Neural cell (in vitro differentiated cells): ENCODE data around the gene RNF123. TPM values are rescaled to one million over a fixed set of nuclear protein-coding genes. Genes with fewer than 3 reads are reported as not detected.

Experiments
- H2AFZ ChIP-seq: fragments of 200-600, 300-800 bp; sonication (generic), shearing (Covaris generic); 2 replicates; pipeline ENCODE4 v1.6.0; 2014; ENCODE audit warnings: low read depth, mild to moderate bottlenecking, antibody characterized with exemption, low read length, moderate library complexity
- H3F3A ChIP-seq: fragments of 200-600 bp; shearing (Covaris generic); 2 replicates; pipeline ENCODE4 v1.6.1; 2016; ENCODE audit warnings: mild to moderate bottlenecking, moderate library complexity, mixed read lengths, antibody characterized with exemption, low read length; ENCODE audit not compliant: insufficient read depth, poor library complexity, severe bottlenecking
- H3K27ac ChIP-seq: fragments of 200-600, 300-800 bp; sonication (generic), shearing (Covaris generic); 2 replicates; pipeline ENCODE4 v1.5.1; 2014; ENCODE audit warnings: mild to moderate bottlenecking, low read length, moderate library complexity
- H3K27me3 ChIP-seq: fragments of 300-800, 200-600 bp; sonication (generic), shearing (Covaris generic); 2 replicates; pipeline ENCODE4 v1.6.0; 2014; ENCODE audit warnings: mild to moderate bottlenecking, low read depth, low read length, moderate library complexity; ENCODE audit not compliant: insufficient read depth
- H3K36me3 ChIP-seq: fragments of 300-800, 200-600 bp; sonication (generic), shearing (Covaris generic); 2 replicates; pipeline ENCODE4 v1.5.1; 2014; ENCODE audit warnings: mild to moderate bottlenecking, antibody characterized with exemption, low read length, moderate library complexity; ENCODE audit not compliant: insufficient read depth
- H3K4me2 ChIP-seq: fragments of 300-800, 200-600 bp; sonication (generic), shearing (Covaris generic); 2 replicates; pipeline ENCODE4 v1.6.0; 2014; ENCODE audit warnings: mild to moderate bottlenecking, low read length
- H3K4me3 ChIP-seq: fragments of 300-800, 200-600 bp; sonication (generic), shearing (Covaris generic); 2 replicates; pipeline ENCODE4 v1.5.1; 2014; ENCODE audit warnings: mild to moderate bottlenecking, low read length, moderate library complexity
- H3K79me2 ChIP-seq: fragments of 200-600 bp; shearing (Covaris generic); replicated peaks from 2 replicates; pipeline ENCODE4 v1.6.0; 2014; ENCODE audit warnings: mild to moderate bottlenecking, low read length, moderate library complexity; ENCODE audit not compliant: insufficient read depth
- H3K9ac ChIP-seq: fragments of 300-800, 200-600 bp; sonication (generic), shearing (Covaris generic); 2 replicates; pipeline ENCODE4 v1.6.1; 2016; ENCODE audit warnings: mild to moderate bottlenecking, low read length, mixed read lengths
- H3K9me2 ChIP-seq: fragments of 200-600 bp; shearing (Covaris generic); 2 replicates; pipeline ENCODE4 v1.6.1; 2016; ENCODE audit warnings: mild to moderate bottlenecking, low read length, mixed read lengths; ENCODE audit not compliant: insufficient read depth
- H3K9me3 ChIP-seq: fragments of 200-600, 300-800 bp; sonication (generic), shearing (Covaris generic); 2 replicates; pipeline ENCODE4 v1.6.1; 2016; ENCODE audit warnings: mild to moderate bottlenecking, mixed run types, low read length, moderate library complexity, mixed read lengths
- H4K20me1 ChIP-seq: fragments of 200-600 bp; shearing (Covaris generic); 2 replicates; pipeline ENCODE4 v1.6.1; 2016; ENCODE audit warnings: mild to moderate bottlenecking, mixed run types; ENCODE audit not compliant: insufficient read depth
- EP300 ChIP-seq: fragments of 450-650 bp; conservative IDR thresholded peaks from 2 replicates; pipeline ENCODE4 v1.6.1; 2014; ENCODE audit warnings: antibody characterized with exemption, mild to moderate bottlenecking, moderate library complexity; ENCODE audit not compliant: poor library complexity, severe bottlenecking
- EZH2 ChIP-seq: fragments of 200-600, 300-800 bp; shearing (Covaris generic), sonication (generic); IDR thresholded peaks from 2 replicates; pipeline ENCODE4 v1.6.1; 2014; ENCODE audit warnings: antibody characterized with exemption, low read length, borderline replicate concordance, mild to moderate bottlenecking; ENCODE audit not compliant: insufficient read depth, poor library complexity, severe bottlenecking
- MXI1 ChIP-seq: fragments of 450-650 bp; conservative IDR thresholded peaks from 2 replicates; pipeline ENCODE4 v1.6.1; 2014; ENCODE audit warnings: antibody characterized with exemption, mild to moderate bottlenecking; ENCODE audit not compliant: poor library complexity, severe bottlenecking
- POLR2AphosphoS5 ChIP-seq: IDR thresholded peaks from 2 replicates; pipeline ENCODE4 v1.6.1; 2012
- RAD21 ChIP-seq: fragments of 450-650 bp; conservative IDR thresholded peaks from 2 replicates; pipeline ENCODE4 v1.6.1; 2014; ENCODE audit warnings: antibody characterized with exemption, mild to moderate bottlenecking, moderate library complexity
- SMC3 ChIP-seq: fragments of 450-650 bp; conservative IDR thresholded peaks from 2 replicates; pipeline ENCODE4 v1.6.1; 2014; ENCODE audit warnings: antibody characterized with exemption, mild to moderate bottlenecking, moderate library complexity; ENCODE audit not compliant: poor library complexity
- TAF1 ChIP-seq: IDR thresholded peaks from 2 replicates; pipeline ENCODE4 v1.6.1; 2012; ENCODE audit warnings: low read depth
- polyA plus RNA-seq: library from polyadenylated mRNA; depleted of rRNA; stranded (reverse); fragments of >200 nt; gene quantifications from 2 replicates; pipeline ENCODE4 v1.2.3, GENCODE V29; 2014
- TF ChIP-seq, protein P1 (sequence below): IDR thresholded peaks from 2 replicates; pipeline ENCODE4 v1.6.1; 2012; ENCODE audit warnings: borderline replicate concordance
- TF ChIP-seq, protein P2 (sequence below): fragments of 450-650 bp; IDR thresholded peaks from 2 replicates; pipeline ENCODE4 v1.5.1; 2014; ENCODE audit warnings: antibody characterized with exemption, mild to moderate bottlenecking, moderate library complexity; ENCODE audit not compliant: poor library complexity, severe bottlenecking

Gene RNF123
- polyA plus RNA-seq, 1 donor from 2014 or later: 27.4 TPM

DNA sequence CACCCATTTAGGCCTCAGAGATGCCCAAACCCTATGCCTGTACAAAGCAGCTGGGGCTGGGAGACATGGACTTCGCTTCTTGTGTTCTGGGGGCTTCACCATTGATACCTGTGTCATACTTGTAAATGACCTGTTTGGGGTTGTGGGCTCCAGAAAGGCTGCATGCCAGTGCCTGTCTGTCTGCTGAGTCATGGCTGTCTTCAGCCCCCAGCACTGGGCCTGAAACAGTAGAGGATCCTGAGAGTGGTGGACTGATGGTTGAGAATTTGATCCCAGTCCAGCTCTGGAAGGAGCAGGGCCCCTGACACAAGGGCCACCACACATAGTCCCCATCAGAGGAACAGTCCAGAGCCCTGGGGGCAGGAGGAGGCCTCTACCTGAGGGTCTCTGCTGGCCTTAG is 39.8 kb upstream of the RNF123 start:
- no peaks in the 10 kb centered on the region for H4K20me1 ChIP-seq
- H3K79me2 ChIP-seq: no peaks in the 10 kb centered on the region
- H3K4me3 ChIP-seq: no peak overlapping the region
- no peaks in the 10 kb centered on the region for H3K9me2 ChIP-seq
- H3K4me2 ChIP-seq: no peak overlapping the region
- H3K9ac ChIP-seq: no peak overlapping the region
- no peaks in the 10 kb centered on the region for H3F3A ChIP-seq
- no peak overlapping the region for H2AFZ ChIP-seq
- H3K27ac ChIP-seq: no peak overlapping the region
- TF ChIP-seq, protein P1, sequence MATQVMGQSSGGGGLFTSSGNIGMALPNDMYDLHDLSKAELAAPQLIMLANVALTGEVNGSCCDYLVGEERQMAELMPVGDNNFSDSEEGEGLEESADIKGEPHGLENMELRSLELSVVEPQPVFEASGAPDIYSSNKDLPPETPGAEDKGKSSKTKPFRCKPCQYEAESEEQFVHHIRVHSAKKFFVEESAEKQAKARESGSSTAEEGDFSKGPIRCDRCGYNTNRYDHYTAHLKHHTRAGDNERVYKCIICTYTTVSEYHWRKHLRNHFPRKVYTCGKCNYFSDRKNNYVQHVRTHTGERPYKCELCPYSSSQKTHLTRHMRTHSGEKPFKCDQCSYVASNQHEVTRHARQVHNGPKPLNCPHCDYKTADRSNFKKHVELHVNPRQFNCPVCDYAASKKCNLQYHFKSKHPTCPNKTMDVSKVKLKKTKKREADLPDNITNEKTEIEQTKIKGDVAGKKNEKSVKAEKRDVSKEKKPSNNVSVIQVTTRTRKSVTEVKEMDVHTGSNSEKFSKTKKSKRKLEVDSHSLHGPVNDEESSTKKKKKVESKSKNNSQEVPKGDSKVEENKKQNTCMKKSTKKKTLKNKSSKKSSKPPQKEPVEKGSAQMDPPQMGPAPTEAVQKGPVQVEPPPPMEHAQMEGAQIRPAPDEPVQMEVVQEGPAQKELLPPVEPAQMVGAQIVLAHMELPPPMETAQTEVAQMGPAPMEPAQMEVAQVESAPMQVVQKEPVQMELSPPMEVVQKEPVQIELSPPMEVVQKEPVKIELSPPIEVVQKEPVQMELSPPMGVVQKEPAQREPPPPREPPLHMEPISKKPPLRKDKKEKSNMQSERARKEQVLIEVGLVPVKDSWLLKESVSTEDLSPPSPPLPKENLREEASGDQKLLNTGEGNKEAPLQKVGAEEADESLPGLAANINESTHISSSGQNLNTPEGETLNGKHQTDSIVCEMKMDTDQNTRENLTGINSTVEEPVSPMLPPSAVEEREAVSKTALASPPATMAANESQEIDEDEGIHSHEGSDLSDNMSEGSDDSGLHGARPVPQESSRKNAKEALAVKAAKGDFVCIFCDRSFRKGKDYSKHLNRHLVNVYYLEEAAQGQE: no peak
- no peak for TF ChIP-seq EP300
- no peak for TF ChIP-seq EZH2
- TF ChIP-seq, protein P2, sequence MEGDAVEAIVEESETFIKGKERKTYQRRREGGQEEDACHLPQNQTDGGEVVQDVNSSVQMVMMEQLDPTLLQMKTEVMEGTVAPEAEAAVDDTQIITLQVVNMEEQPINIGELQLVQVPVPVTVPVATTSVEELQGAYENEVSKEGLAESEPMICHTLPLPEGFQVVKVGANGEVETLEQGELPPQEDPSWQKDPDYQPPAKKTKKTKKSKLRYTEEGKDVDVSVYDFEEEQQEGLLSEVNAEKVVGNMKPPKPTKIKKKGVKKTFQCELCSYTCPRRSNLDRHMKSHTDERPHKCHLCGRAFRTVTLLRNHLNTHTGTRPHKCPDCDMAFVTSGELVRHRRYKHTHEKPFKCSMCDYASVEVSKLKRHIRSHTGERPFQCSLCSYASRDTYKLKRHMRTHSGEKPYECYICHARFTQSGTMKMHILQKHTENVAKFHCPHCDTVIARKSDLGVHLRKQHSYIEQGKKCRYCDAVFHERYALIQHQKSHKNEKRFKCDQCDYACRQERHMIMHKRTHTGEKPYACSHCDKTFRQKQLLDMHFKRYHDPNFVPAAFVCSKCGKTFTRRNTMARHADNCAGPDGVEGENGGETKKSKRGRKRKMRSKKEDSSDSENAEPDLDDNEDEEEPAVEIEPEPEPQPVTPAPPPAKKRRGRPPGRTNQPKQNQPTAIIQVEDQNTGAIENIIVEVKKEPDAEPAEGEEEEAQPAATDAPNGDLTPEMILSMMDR: no peak
- no peak for TF ChIP-seq SMC3
- H3K9me3 ChIP-seq: no peaks in the 10 kb centered on the region
- no peaks in the 10 kb centered on the region for H3K36me3 ChIP-seq
- H3K27me3 ChIP-seq: no peaks in the 10 kb centered on the region

DNA sequence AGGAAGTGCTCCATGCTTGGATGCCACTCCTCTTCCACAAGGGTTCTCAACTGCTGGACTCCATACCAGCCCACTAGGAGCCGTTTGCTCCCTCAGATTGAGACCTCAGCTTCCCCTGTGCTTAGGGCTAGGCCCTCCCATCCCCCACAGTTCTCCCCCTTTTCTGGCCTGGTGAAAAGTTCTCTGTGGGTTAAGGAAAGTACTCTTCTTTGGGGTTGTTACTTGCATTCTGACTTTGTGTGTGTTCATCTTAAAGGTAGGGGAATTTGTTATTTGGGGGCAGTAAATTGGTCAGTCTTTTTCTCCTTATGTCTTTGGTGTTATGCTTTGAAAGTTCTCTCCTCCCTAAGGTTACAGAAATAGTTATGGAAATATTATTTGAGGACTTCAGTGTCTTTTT is 39.2 kb upstream of the RNF123 start:
- no peaks in the 10 kb centered on the region for H3K9me2 ChIP-seq
- no peaks in the 10 kb centered on the region for H3K9me3 ChIP-seq
- no peaks in the 10 kb centered on the region for H3K36me3 ChIP-seq
- no peaks in the 10 kb centered on the region for H4K20me1 ChIP-seq
- H2AFZ ChIP-seq: no peak overlapping the region
- TF ChIP-seq TAF1 (no peak), EP300 (no peak), SMC3 (no peak), EZH2 (no peak), POLR2AphosphoS5 (no peak), RAD21 (no peak), MXI1 (no peak)
- TF ChIP-seq, protein P2: no peak
- TF ChIP-seq, protein P1: no peak
- no peak overlapping the region for H3K4me3 ChIP-seq
- no peak overlapping the region for H3K9ac ChIP-seq
- no peaks in the 10 kb centered on the region for H3K79me2 ChIP-seq
- no peak overlapping the region for H3K27ac ChIP-seq
- no peaks in the 10 kb centered on the region for H3F3A ChIP-seq
- H3K27me3 ChIP-seq: no peaks in the 10 kb centered on the region
- H3K4me2 ChIP-seq: no peak overlapping the region
